WTC11 (cell line): ENCODE data around the gene TANGO6. TPM values are rescaled to one million over a fixed set of nuclear protein-coding genes. Genes with fewer than 3 reads are reported as not detected.

Experiments
- AFF4 ChIP-seq: sonication (generic); formaldehyde crosslinking; IDR thresholded peaks from 2 replicates; pipeline ENCODE4 v1.8.1; 2023; ENCODE audit warnings: mild to moderate bottlenecking, missing genetic modification reagents, borderline replicate concordance
- E2F5 ChIP-seq: sonication (generic); formaldehyde crosslinking; IDR thresholded peaks from 2 replicates; pipeline ENCODE4 v1.8.1; 2022; ENCODE audit warnings: mild to moderate bottlenecking, moderate library complexity, missing genetic modification reagents
- ESRRA ChIP-seq: sonication (generic); formaldehyde crosslinking; IDR thresholded peaks from 2 replicates; pipeline ENCODE4 v1.8.1; 2022; ENCODE audit warnings: mild to moderate bottlenecking, missing genetic modification reagents, borderline replicate concordance
- HMGA2 ChIP-seq: fragments of 250-450 bp; sonication (Bioruptor Pico); IDR thresholded peaks from 2 replicates; pipeline ENCODE4 v1.4.0; 2021; ENCODE audit warnings: mild to moderate bottlenecking, moderate library complexity
- NR1H2 ChIP-seq: sonication (generic); formaldehyde crosslinking; IDR thresholded peaks from 2 replicates; pipeline ENCODE4 v1.9.0; 2021; ENCODE audit warnings: mild to moderate bottlenecking, moderate library complexity, missing genetic modification reagents
- NR2C2 ChIP-seq: sonication (generic); formaldehyde crosslinking; IDR thresholded peaks from 2 replicates; pipeline ENCODE4 v1.8.0; 2022; ENCODE audit warnings: mild to moderate bottlenecking, missing genetic modification reagents
- NR3C1 ChIP-seq: sonication (generic); formaldehyde crosslinking; conservative IDR thresholded peaks from 2 replicates; pipeline ENCODE4 v1.8.1; 2023; ENCODE audit warnings: low read depth, mild to moderate bottlenecking, missing genetic modification reagents
- PRRX2 ChIP-seq: fragments of 250-450 bp; sonication (Bioruptor Pico); IDR thresholded peaks from 2 replicates; pipeline ENCODE4 v1.8.0; 2021; ENCODE audit warnings: mild to moderate bottlenecking
- RELA ChIP-seq: sonication (generic); formaldehyde crosslinking; IDR thresholded peaks from 2 replicates; pipeline ENCODE4 v1.8.1; 2022; ENCODE audit warnings: missing genetic modification reagents, mild to moderate bottlenecking, borderline replicate concordance
- STAT6 ChIP-seq: sonication (generic); formaldehyde crosslinking; conservative IDR thresholded peaks from 2 replicates; pipeline ENCODE4 v1.8.1; 2023; ENCODE audit warnings: mild to moderate bottlenecking, low read depth, missing genetic modification reagents, moderate library complexity
- TP53 ChIP-seq: sonication (generic); formaldehyde crosslinking; IDR thresholded peaks from 2 replicates; pipeline ENCODE4 v1.8.1; 2023; ENCODE audit warnings: mild to moderate bottlenecking, missing genetic modification reagents
- ZNF219 ChIP-seq: sonication (generic); formaldehyde crosslinking; IDR thresholded peaks from 2 replicates; pipeline ENCODE4 v1.8.0; 2023; ENCODE audit warnings: missing genetic modification reagents, mild to moderate bottlenecking, borderline replicate concordance
- ZNF317 ChIP-seq: sonication (generic); formaldehyde crosslinking; IDR thresholded peaks from 2 replicates; pipeline ENCODE4 v1.8.1; 2023; ENCODE audit warnings: low read depth, mild to moderate bottlenecking, moderate library complexity, missing genetic modification reagents, borderline replicate concordance
- ZNF671 ChIP-seq: fragments of 250-450 bp; sonication (Bioruptor Pico); IDR thresholded peaks from 2 replicates; pipeline ENCODE4 v1.8.0; 2021; ENCODE audit warnings: mild to moderate bottlenecking
- total RNA-seq: library from RNA; stranded (reverse); gene quantifications from 3 replicates; pipeline ENCODE4 v1.2.3, GENCODE V29; 2021
- TF ChIP-seq, protein P1 (sequence below): fragments of 250-450 bp; sonication (Bioruptor Pico); IDR thresholded peaks from 2 replicates; pipeline ENCODE4 v1.9.0; 2021; ENCODE audit warnings: mild to moderate bottlenecking
- TF ChIP-seq, protein P2 (sequence below): fragments of 250-450 bp; sonication (Bioruptor Pico); conservative IDR thresholded peaks from 2 replicates; pipeline ENCODE4 v1.9.0; 2021; ENCODE audit warnings: mild to moderate bottlenecking
- TF ChIP-seq, protein P3 (sequence below): fragments of 250-450 bp; sonication (Bioruptor Pico); IDR thresholded peaks from 2 replicates; pipeline ENCODE4 v1.8.0; 2021; ENCODE audit warnings: mild to moderate bottlenecking

TANGO6 gene
- total RNA-seq, 1 experiment from 2014 or later: 15.6 TPM

DNA sequence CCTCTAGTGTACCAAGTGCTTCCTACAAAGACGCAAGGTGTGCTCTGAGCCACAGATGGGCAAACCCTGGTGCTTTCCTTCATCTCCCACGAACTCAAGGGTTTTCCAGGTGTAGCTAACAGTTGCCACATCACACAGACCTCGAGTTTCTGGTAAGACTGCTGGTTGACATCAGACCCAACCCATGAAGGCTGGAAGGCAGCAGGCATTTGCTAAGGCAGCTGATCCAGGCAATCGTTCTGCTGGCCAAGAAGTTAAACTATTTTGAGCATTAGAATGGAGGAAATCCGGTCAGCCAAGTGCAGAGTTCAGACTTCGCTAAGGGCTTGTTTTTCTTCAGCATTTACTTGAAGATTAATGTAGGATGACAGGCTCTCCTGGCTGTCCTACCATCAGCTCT, 273.6 kb downstream of the TANGO6 start (continued):
- TF ChIP-seq AFF4 (no peak), PRRX2 (no peak), NR2C2 (CRISPR knock-in tag) (no peak), TP53 (CRISPR knock-in tag) (no peak), RELA (CRISPR knock-in tag) (no peak), ESRRA (CRISPR knock-in tag) (no peak), ZNF219 (CRISPR knock-in tag) (no peak), E2F5 (no peak), HMGA2 (CRISPR knock-in tag) (no peak), ZNF317 (no peak), NR3C1 (no peak), STAT6 (CRISPR knock-in tag) (no peak), ZNF671 (CRISPR knock-in tag) (no peak), NR1H2 (CRISPR knock-in tag) (no peak)
- TF ChIP-seq, protein P1, sequence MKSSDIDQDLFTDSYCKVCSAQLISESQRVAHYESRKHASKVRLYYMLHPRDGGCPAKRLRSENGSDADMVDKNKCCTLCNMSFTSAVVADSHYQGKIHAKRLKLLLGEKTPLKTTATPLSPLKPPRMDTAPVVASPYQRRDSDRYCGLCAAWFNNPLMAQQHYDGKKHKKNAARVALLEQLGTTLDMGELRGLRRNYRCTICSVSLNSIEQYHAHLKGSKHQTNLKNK (CRISPR knock-in tag): no peak
- TF ChIP-seq, protein P2, sequence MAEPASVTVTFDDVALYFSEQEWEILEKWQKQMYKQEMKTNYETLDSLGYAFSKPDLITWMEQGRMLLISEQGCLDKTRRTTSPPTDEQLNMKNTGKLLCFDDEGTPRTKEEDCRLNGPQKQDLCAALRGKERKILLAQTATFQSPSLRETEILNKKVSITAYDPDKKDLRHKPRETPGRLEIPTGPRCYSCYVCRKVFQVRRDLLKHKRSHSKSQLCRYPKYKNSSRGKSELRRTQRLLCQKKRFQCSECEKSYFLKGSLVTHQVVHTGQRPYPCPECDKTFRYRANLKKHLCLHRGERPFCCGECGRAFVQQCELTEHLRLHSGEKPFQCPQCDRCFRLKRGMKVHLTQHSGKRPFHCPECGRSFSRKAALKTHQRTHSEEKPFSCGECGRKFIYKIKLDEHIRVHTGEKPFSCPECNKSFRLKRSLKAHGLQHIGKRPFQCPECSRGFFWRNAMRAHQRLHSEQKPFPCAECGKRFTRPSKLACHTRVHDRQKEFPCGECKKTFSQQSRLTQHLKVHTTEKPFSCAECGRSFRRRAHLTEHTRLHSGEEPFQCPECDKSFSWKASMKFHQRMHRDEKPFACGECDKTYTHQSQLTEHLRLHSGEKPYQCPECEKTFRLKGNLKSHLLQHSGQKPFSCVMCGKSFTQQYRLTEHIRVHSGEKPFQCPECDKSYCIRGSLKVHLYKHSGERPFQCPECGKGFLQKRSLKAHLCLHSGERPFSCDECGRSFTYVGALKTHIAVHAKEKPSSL (CRISPR knock-in tag): no peak
- TF ChIP-seq, protein P3, sequence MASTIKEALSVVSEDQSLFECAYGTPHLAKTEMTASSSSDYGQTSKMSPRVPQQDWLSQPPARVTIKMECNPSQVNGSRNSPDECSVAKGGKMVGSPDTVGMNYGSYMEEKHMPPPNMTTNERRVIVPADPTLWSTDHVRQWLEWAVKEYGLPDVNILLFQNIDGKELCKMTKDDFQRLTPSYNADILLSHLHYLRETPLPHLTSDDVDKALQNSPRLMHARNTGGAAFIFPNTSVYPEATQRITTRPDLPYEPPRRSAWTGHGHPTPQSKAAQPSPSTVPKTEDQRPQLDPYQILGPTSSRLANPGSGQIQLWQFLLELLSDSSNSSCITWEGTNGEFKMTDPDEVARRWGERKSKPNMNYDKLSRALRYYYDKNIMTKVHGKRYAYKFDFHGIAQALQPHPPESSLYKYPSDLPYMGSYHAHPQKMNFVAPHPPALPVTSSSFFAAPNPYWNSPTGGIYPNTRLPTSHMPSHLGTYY: no peak
